Ovary (tissue), 3 donors: ENCODE data around the gene CEP162.

ENCODE experiments used
- POLR2A ChIP-seq: fragments of 450-650 bp; IDR thresholded peaks from one replicate; pipeline ENCODE4 v1.6.1; 2017; ENCODE audit warnings: antibody characterized with exemption, mild to moderate bottlenecking, moderate library complexity
- TF ChIP-seq, protein P1 (sequence below), 3 donors: fragments of 450-650 bp in 2 of 3; fragments of 200-600 bp in 1 of 3; IDR thresholded peaks; one replicate each; pipeline versions ENCODE4 v1.5.1 to v1.8.0; 2016 to 2022; ENCODE audit warnings: antibody characterized with exemption in 3 of 3, mild to moderate bottlenecking in 1 of 3
- donor health status: DM: no; HTN: no; CAD: no.

DNA sequence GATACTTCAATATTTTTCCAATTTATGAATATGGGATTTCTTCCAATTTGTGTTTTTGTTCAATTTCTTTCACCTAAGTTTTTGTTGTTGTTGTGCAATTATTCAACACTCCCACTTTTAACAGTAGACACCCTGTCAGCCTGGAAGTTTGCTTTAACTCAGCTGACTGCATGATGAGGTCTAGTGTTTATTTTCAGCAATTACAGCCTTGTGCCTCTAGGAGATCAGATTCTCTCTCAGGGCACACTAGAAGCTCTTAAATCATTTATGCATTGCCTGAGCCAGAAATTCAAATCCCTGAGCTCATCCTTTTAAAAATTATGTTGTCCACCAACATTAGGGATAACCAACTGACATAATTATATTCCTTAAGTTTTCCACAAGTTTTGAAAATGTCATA lies 108.2 kb downstream of the CEP162 start:
- TF ChIP-seq, protein P1, sequence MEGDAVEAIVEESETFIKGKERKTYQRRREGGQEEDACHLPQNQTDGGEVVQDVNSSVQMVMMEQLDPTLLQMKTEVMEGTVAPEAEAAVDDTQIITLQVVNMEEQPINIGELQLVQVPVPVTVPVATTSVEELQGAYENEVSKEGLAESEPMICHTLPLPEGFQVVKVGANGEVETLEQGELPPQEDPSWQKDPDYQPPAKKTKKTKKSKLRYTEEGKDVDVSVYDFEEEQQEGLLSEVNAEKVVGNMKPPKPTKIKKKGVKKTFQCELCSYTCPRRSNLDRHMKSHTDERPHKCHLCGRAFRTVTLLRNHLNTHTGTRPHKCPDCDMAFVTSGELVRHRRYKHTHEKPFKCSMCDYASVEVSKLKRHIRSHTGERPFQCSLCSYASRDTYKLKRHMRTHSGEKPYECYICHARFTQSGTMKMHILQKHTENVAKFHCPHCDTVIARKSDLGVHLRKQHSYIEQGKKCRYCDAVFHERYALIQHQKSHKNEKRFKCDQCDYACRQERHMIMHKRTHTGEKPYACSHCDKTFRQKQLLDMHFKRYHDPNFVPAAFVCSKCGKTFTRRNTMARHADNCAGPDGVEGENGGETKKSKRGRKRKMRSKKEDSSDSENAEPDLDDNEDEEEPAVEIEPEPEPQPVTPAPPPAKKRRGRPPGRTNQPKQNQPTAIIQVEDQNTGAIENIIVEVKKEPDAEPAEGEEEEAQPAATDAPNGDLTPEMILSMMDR (IDR thresholded peaks at IDR 0.05) = no peak
- no peak for TF ChIP-seq POLR2A
